Stimulated activated CD8-positive, alpha-beta memory T cell treated with anti-CD3 and anti-CD28 coated beads, Interleukin-7, amount 100 ng/mL, for 48 hours (primary cell): Measurements from ENCODE around the gene ZNF214.
"Not testable (repeated sequence)": the region's sequence is repeated elsewhere in the genome, so short reads cannot be mapped to it uniquely, and the experiment has no call there.

ENCODE experiments used
- DNase-seq, 2 donors: peaks; one replicate each; pipeline ENCODE4 v3.0.0-alpha.2; 2020; ENCODE audit warnings: low read depth in 1 of 2; ENCODE audit errors: extremely low read depth in 1 of 2

The ZNF214 gene

DNA sequence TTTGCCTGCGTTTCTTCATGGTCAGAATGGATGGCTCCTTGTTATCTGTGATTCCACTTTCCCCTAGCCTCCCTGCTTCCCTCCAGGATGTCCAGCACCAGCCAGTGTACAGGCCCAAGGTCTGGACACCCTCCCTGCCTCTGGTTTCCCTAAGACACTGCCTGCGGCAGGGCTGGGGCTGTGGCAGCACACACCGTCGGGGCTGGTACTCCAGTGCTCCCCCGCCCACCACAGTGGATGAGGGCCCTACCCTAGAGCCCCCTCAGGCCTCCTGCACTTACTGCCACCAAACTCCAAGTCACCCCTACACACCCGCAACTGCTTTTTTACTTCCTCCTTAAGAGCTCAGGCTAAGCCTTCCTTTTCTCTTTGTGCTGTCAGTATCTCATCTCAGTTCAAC is 28.9 kb downstream of the ZNF214 start:
- no peak for DNase-seq

DNA sequence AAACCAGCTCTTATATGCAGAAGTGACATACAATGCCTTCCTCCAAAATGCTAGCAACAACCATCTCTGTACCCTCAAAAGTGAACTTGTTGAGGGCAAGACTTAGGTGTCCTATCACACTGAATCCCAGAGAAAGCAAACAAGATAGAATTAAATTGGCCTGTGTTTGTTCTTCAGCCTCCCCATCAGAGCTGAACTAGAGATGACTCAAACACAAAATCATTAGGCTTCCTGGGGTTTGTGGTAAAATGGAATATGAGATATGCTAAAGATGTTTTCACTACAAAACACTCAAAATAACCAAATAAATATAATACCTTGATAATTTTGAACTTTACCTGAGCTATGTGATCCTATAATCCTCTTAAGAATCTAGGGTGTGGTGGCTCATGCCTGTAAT is 31.6 kb downstream of the ZNF214 start:
- DNase-seq = no peak

DNA sequence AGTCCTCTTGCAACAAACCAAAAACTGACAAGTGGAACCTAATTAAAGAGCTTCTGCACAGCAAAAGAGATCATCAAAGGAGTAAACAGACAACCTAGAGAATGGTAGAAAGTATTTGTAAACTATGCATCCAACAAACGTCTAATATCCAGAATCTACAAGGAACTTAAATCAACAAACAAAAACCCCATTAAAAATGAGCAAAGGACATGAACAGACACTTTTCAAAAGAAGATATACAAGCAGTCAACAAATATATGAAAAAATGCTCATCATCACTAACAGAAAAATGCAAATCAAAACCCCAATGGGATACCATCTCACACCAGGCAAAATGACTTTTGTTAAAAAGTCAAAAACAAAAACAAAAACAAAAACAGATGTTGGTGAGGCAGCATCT is 33.7 kb downstream of the ZNF214 start:
- no peak for DNase-seq

DNA sequence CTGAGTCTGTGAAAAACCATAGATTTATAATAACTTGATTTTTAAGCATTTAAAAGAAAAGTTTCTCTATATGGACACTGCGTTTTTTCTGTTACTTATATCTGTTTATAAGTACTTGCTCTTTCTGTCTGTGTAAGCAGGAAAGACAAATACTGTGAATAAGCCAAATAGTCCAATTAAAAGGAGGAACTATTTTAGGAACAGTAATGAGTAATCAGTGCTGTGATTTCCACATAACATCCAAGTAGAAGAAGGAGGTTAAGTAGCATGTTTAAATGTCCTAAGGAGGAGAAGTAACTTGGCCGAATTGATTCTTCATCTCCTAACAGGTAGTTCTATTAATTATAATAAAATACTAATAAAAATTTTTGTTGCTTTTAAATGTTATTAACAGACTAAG is 40.8 kb downstream of the ZNF214 start:
- DNase-seq = no peak

DNA sequence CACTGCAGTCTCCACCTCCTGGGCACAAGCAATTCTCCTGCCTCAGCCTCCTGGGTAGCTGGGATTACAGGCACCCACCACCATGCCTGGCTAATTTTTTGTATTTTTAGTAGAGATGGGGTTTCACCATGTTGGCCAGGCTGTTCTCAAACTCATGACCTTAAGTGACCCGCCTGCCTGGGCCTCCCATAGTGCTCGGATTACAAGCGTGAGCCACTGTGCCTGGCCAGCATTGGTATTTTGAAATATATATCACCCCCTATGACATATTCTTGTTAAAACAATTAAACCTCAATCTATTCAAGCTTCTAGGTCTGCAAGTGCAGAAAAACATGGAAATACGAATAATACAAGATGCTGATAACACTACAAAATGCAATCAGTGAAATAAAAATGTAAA is 50.3 kb downstream of the ZNF214 start:
- not testable (repeated sequence) for DNase-seq

DNA sequence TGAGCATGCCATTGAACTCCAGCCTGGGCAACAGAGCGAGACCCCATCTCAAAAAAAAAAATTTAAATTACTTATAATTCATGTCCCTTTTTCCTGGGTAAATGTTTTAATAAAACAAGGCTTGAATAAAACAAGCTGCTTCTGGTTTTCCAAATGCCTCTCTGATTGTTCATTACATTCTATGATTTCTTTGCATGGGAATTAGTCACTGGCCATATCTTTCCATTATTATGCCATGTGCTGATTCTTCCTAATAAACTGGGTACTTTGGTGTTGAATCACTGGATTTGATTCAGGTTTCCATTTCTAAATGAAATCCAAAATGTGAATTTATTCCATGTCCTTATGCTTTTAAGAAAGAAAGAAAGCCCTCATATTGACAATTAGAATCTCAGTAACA is 51.3 kb downstream of the ZNF214 start:
- DNase-seq = no peak

DNA sequence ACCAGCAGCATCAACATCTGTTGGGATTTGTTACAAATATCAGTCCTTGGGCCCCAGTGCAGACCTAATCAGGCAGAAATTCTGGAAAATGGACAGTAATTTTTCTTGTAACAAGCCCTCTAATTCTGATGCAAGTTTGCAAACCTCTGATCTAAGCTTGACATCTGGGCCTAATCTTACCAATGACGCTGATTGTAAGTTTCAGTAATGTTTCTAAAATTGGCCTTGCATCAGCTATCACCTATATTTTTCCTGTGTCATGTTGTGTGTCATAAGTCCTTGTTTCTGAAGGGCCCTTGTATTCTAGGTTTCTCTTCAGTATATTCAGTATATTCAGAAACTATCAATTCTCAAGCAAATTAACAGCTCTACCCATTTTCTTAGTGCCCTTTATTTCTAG is 57.5 kb downstream of the ZNF214 start:
- no peak for DNase-seq

DNA sequence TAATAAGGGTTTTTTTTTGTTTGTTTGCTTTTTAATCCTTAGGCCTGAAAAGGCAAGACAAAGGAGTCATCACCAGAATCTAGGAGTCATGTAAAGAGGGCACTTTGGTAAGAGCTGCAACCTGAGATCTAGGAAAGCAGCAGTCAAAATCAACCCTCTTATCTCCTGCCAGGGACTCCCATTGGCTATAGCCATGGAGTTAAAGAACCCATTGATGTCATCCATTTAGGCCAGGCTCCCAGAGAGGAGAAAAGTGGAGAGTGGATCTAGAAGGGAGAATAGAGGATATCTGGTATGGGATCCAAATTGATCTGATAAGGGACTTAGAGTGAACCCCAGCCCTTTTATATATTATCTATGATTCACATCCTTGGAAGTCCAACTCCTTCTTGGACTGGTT is 58.0 kb downstream of the ZNF214 start:
- DNase-seq = no peak

DNA sequence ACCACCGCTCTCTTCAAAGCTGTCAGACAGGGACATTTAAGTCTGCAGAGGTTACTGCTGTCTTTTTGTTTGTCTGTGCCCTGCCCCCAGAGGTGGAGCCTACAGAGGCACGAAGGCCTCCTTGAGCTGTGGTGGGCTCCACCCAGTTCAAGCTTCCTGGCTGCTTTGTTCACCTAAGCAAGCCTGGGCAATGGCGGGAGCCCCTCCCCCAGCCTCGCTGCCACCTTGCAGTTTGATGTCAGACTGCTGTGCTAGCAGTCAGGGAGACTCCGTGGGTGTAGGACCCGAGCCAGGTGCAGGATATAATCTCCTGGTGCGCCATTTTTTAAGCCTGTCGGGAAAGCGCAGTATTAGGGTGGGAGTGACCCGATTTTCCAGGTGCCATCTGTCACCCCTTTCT is 65.9 kb downstream of the ZNF214 start:
- not testable (repeated sequence) for DNase-seq
